HUES6 (cell line): Measurements from ENCODE around the gene SFR1.

ENCODE experiments used
- H3K27ac ChIP-seq: 2 replicates; pipeline ENCODE4 v1.7.0; 2013; ENCODE audit warnings: low read depth, mild to moderate bottlenecking, low read length, inconsistent platforms
- H3K27me3 ChIP-seq: 2 replicates; pipeline ENCODE4 v1.6.1; 2013; ENCODE audit warnings: low read length; ENCODE audit not compliant: control insufficient read depth, insufficient read depth
- H3K36me3 ChIP-seq: 2 replicates; pipeline ENCODE4 v1.6.1; 2013; ENCODE audit warnings: low read length; ENCODE audit not compliant: control insufficient read depth, insufficient read depth
- H3K4me1 ChIP-seq: 2 replicates; pipeline ENCODE4 v1.6.1; 2013; ENCODE audit warnings: low read length; ENCODE audit not compliant: control insufficient read depth, insufficient read depth
- H3K4me3 ChIP-seq: 2 replicates; pipeline ENCODE4 v1.5.1; 2013; ENCODE audit warnings: low read depth, low read length
- H3K9ac ChIP-seq: one replicate; pipeline ENCODE4 v1.6.1; 2013; ENCODE audit warnings: mild to moderate bottlenecking, low read length
- H3K9me3 ChIP-seq: 2 replicates; pipeline ENCODE4 v1.6.1; 2013; ENCODE audit warnings: low read depth, low read length; ENCODE audit not compliant: control insufficient read depth, insufficient read depth

SFR1 gene

GRCh38 chr10:104088239-104088638 lies 33.7 kb upstream of the SFR1 start:
- no peak overlapping the region for H3K9ac ChIP-seq
- no peak overlapping the region for H3K27ac ChIP-seq
- H3K36me3 ChIP-seq: no peaks in the 10 kb centered on the region
- H3K4me1 ChIP-seq: peaks cover 19% of the 10 kb centered on the region
- H3K4me3 ChIP-seq: no peak overlapping the region
- no peaks in the 10 kb centered on the region for H3K27me3 ChIP-seq
- H3K9me3 ChIP-seq: no peaks in the 10 kb centered on the region

- Histone ChIP-seq H3K4me3 (no peak overlapping the region), H3K9ac (no peak overlapping the region), H3K4me1 (peaks cover 19% of the 10 kb centered on the region)
These were observed 32.4 kb upstream of the SFR1 start for GRCh38 chr10:104089621-104090020.

GRCh38 chr10:104090611-104091010 lies 31.4 kb upstream of the SFR1 start:
- Histone ChIP-seq H3K27ac (no peak overlapping the region), H3K4me1 (peaks cover 19% of the 10 kb centered on the region), H3K36me3 (no peaks in the 10 kb centered on the region), H3K4me3 (no peak overlapping the region), H3K9ac (no peak overlapping the region), H3K27me3 (no peaks in the 10 kb centered on the region), H3K9me3 (no peaks in the 10 kb centered on the region)

More at GRCh38 chr10:104089621-104090020, 32.4 kb upstream of the SFR1 start:
- Histone ChIP-seq H3K36me3 (no peaks in the 10 kb centered on the region), H3K9me3 (no peaks in the 10 kb centered on the region), H3K27me3 (no peaks in the 10 kb centered on the region), H3K27ac (no peak overlapping the region)

- peaks cover 12% of the 10 kb centered on the region for H3K4me1 ChIP-seq
- H3K9ac ChIP-seq: no peak overlapping the region
- H3K27me3 ChIP-seq: no peaks in the 10 kb centered on the region
- peaks cover 9% of the 10 kb centered on the region for H3K9me3 ChIP-seq
- H3K36me3 ChIP-seq: no peaks in the 10 kb centered on the region
- no peak overlapping the region for H3K27ac ChIP-seq
- H3K4me3 ChIP-seq: no peak overlapping the region
These were observed 29.2 kb upstream of the SFR1 start for GRCh38 chr10:104092749-104093148.

GRCh38 chr10:104096692-104097091 lies 25.3 kb upstream of the SFR1 start:
- Histone ChIP-seq H3K4me3 (no peak overlapping the region), H3K27ac (no peak overlapping the region), H3K9ac (no peak overlapping the region), H3K27me3 (no peaks in the 10 kb centered on the region), H3K4me1 (no peaks in the 10 kb centered on the region), H3K36me3 (no peaks in the 10 kb centered on the region), H3K9me3 (peaks cover 9% of the 10 kb centered on the region)

GRCh38 chr10:104098358-104098925 lies 23.5 kb upstream of the SFR1 start:
- no peaks in the 10 kb centered on the region for H3K27me3 ChIP-seq
- no peaks in the 10 kb centered on the region for H3K4me1 ChIP-seq
- no peak overlapping the region for H3K4me3 ChIP-seq
- no peak overlapping the region for H3K9ac ChIP-seq
- peaks cover 9% of the 10 kb centered on the region for H3K9me3 ChIP-seq
- H3K36me3 ChIP-seq: no peaks in the 10 kb centered on the region
- no peak overlapping the region for H3K27ac ChIP-seq

- Histone ChIP-seq H3K9ac (no peak overlapping the region), H3K4me1 (no peaks in the 10 kb centered on the region), H3K36me3 (no peaks in the 10 kb centered on the region), H3K4me3 (no peak overlapping the region), H3K9me3 (peaks cover 9% of the 10 kb centered on the region), H3K27me3 (no peaks in the 10 kb centered on the region), H3K27ac (no peak overlapping the region)
These were observed 22.7 kb upstream of the SFR1 start for GRCh38 chr10:104099269-104099668.

GRCh38 chr10:104099941-104100340 lies 22.0 kb upstream of the SFR1 start:
- no peak overlapping the region for H3K9ac ChIP-seq
- H3K27me3 ChIP-seq: no peaks in the 10 kb centered on the region
- no peaks in the 10 kb centered on the region for H3K36me3 ChIP-seq
- H3K4me3 ChIP-seq: no peak overlapping the region
- no peak overlapping the region for H3K27ac ChIP-seq
- H3K9me3 ChIP-seq: peaks cover 9% of the 10 kb centered on the region
- H3K4me1 ChIP-seq: no peaks in the 10 kb centered on the region

GRCh38 chr10:104100795-104101194 lies 21.2 kb upstream of the SFR1 start:
- Histone ChIP-seq H3K9ac (no peak overlapping the region), H3K4me1 (no peaks in the 10 kb centered on the region), H3K4me3 (no peak overlapping the region), H3K9me3 (peaks cover 9% of the 10 kb centered on the region), H3K27me3 (no peaks in the 10 kb centered on the region), H3K36me3 (no peaks in the 10 kb centered on the region), H3K27ac (no peak overlapping the region)

- Histone ChIP-seq H3K27me3 (no peaks in the 10 kb centered on the region), H3K4me1 (no peaks in the 10 kb centered on the region), H3K9me3 (peaks cover 5% of the 10 kb centered on the region), H3K27ac (no peak overlapping the region), H3K36me3 (no peaks in the 10 kb centered on the region), H3K4me3 (no peak overlapping the region), H3K9ac (no peak overlapping the region)
These were observed 20.1 kb upstream of the SFR1 start for GRCh38 chr10:104101902-104102301.

- Histone ChIP-seq H3K36me3 (no peaks in the 10 kb centered on the region), H3K4me1 (no peaks in the 10 kb centered on the region), H3K27ac (no peak overlapping the region), H3K27me3 (no peaks in the 10 kb centered on the region), H3K4me3 (no peak overlapping the region), H3K9ac (no peak overlapping the region), H3K9me3 (no peaks in the 10 kb centered on the region)
These were observed 18.0 kb upstream of the SFR1 start for GRCh38 chr10:104103956-104104355.

- Histone ChIP-seq H3K4me1 (no peaks in the 10 kb centered on the region), H3K9ac (no peak overlapping the region), H3K9me3 (no peaks in the 10 kb centered on the region), H3K27ac (no peak overlapping the region), H3K4me3 (no peak overlapping the region), H3K27me3 (no peaks in the 10 kb centered on the region), H3K36me3 (no peaks in the 10 kb centered on the region)
These were observed 17.6 kb upstream of the SFR1 start for GRCh38 chr10:104104418-104104817.
